Uterus (tissue), 4 donors: Measurements from ENCODE around the gene GLOD4. TPM values are rescaled to one million over a fixed set of nuclear protein-coding genes. Genes with fewer than 3 reads are reported as not detected.
"Not testable (repeated sequence)": the region's sequence is repeated elsewhere in the genome, so short reads cannot be mapped to it uniquely, and the experiment has no call there.

Experiments
- DNase-seq, 2 donors: peaks; one replicate each; pipeline ENCODE4 v3.0.0-alpha.2; 2019 to 2020
- H3K27ac ChIP-seq, 2 donors: fragments of 200-600 bp; sonication (generic); 1 replicate in 1 of 2; 2 replicates in 1 of 2; pipeline ENCODE4 v1.5.1; 2016 to 2018
- H3K27me3 ChIP-seq, 2 donors: fragments of 200-600 bp; sonication (generic); one replicate each; pipeline ENCODE4 v1.5.1; 2018 to 2019; ENCODE audit warnings: control low read depth in 1 of 2
- H3K36me3 ChIP-seq, 2 donors: fragments of 200-600 bp; sonication (generic); one replicate each; pipeline ENCODE4 v1.5.1; 2019; ENCODE audit warnings: control low read depth in 1 of 2
- H3K4me1 ChIP-seq, 2 donors: fragments of 200-600 bp; sonication (generic); one replicate each; pipeline ENCODE4 v1.5.1; 2018 to 2019; ENCODE audit warnings: control low read depth in 1 of 2
- H3K4me3 ChIP-seq, 2 donors: fragments of 200-600 bp; sonication (generic); 1 replicate in 1 of 2; 2 replicates in 1 of 2; pipeline ENCODE4 v1.5.1; 2018 to 2019; ENCODE audit warnings: mild to moderate bottlenecking in 1 of 2
- H3K9me3 ChIP-seq, 2 donors: fragments of 200-600 bp; sonication (generic); one replicate each; pipeline ENCODE4 v1.5.1; 2019; ENCODE audit warnings: control low read depth in 1 of 2
- CTCF ChIP-seq, 4 experiments: fragments of 200-600 bp in 2 of 4; fragments of 450-650 bp in 2 of 4; sonication (generic) in 2 of 4; IDR thresholded peaks; one replicate each; pipeline ENCODE4 v1.5.1; 2016 to 2019; ENCODE audit warnings: antibody characterized with exemption in 4 of 4, mild to moderate bottlenecking in 2 of 4, moderate library complexity in 1 of 4
- POLR2A ChIP-seq, 2 donors: fragments of 450-650 bp; IDR thresholded peaks; one replicate each; pipeline ENCODE4 v1.6.1; 2016; ENCODE audit warnings: antibody characterized with exemption in 2 of 2, mild to moderate bottlenecking in 1 of 2, moderate library complexity in 1 of 2
- intact Hi-C: fragments of 100-400 bp; cut with DNase I; formaldehyde crosslinking; loops from one replicate; pipeline ENCODE4 v1.15.1; 2023; ENCODE audit warnings: low total_unique reads
- total RNA-seq, 4 donors: library from RNA; depleted of rRNA in 3 of 4; stranded (reverse); fragments of >200 nt in 3 of 4; gene quantifications; one replicate each; pipeline versions ENCODE4 v1.1.0 to v1.2.4, GENCODE V29; 2014 to 2023
- donor health status: DM: yes; HTN: yes; CAD: no.

Gene GLOD4
- total RNA-seq, 4 donors from 2014 or later = 16.4 to 77.4 (median 35.8) TPM

GRCh38 chr17:794876-795275, 12.8 kb upstream of the GLOD4 start:
- TF ChIP-seq POLR2A (IDR thresholded peaks at IDR 0.05) (peak; percentile 13 to 29), CTCF (IDR thresholded peaks at IDR 0.05) (peak; percentile 76 to 96 (median 88))
- H3K4me3 ChIP-seq = no peak overlapping the region
- intact Hi-C loops = loop anchor here (5.0 kb wide), 1 partner anchor 187 kb away; no protein-coding TSS in a partner anchor
- H3K27me3 ChIP-seq = no peaks in the 10 kb centered on the region
- DNase-seq = peak; percentile 84 to 86
- no peaks in the 10 kb centered on the region for H3K4me1 ChIP-seq
- H3K9me3 ChIP-seq = no peaks in the 10 kb centered on the region
- H3K27ac ChIP-seq = peak overlapping the region; percentile 62 to 69
- no peaks in the 10 kb centered on the region for H3K36me3 ChIP-seq

- DNase-seq = no peak
- no peaks in the 10 kb centered on the region for H3K4me1 ChIP-seq
- intact Hi-C loops = loop anchor here (5.0 kb wide), 1 partner anchor 190 kb away; no protein-coding TSS in a partner anchor
- no peak for TF ChIP-seq POLR2A (IDR thresholded peaks at IDR 0.05)
- TF ChIP-seq CTCF (IDR thresholded peaks at IDR 0.05) = no peak
- H3K27me3 ChIP-seq = no peaks in the 10 kb centered on the region
- no peak overlapping the region for H3K27ac ChIP-seq
- H3K9me3 ChIP-seq = no peaks in the 10 kb centered on the region
- no peak overlapping the region for H3K4me3 ChIP-seq
- no peaks in the 10 kb centered on the region for H3K36me3 ChIP-seq
Observed at GRCh38 chr17:792277-792676, 10.2 kb upstream of the GLOD4 start.

- intact Hi-C loops = loop anchor here (5.0 kb wide), 1 partner anchor 190 kb away; no protein-coding TSS in a partner anchor
- DNase-seq = peak in 1 of 2 donors; percentile 15
- Histone ChIP-seq H3K4me1 (no peaks in the 10 kb centered on the region), H3K27me3 (no peaks in the 10 kb centered on the region), H3K36me3 (no peaks in the 10 kb centered on the region), H3K4me3 (no peak overlapping the region), H3K9me3 (no peaks in the 10 kb centered on the region), H3K27ac (no peak overlapping the region)
- TF ChIP-seq POLR2A (IDR thresholded peaks at IDR 0.05) = no peak
- no peak for TF ChIP-seq CTCF (IDR thresholded peaks at IDR 0.05)
Observed at GRCh38 chr17:791829-792228, 9.7 kb upstream of the GLOD4 start.

- intact Hi-C loops = loop anchor here (5.0 kb wide), 1 partner anchor 191 kb away; no protein-coding TSS in a partner anchor
- not testable (repeated sequence) for H3K4me1 ChIP-seq, H3K27ac ChIP-seq, H3K9me3 ChIP-seq, H3K36me3 ChIP-seq, DNase-seq, H3K4me3 ChIP-seq, H3K27me3 ChIP-seq
Observed at GRCh38 chr17:790874-791247, 8.8 kb upstream of the GLOD4 start.

- H3K36me3 ChIP-seq, H3K9me3 ChIP-seq, H3K4me1 ChIP-seq, H3K27me3 ChIP-seq, H3K4me3 ChIP-seq: not testable (repeated sequence)
- intact Hi-C loops = loop anchor here (5.0 kb wide), 1 partner anchor 192 kb away; no protein-coding TSS in a partner anchor
- DNase-seq = peak; percentile 42 to 75
- H3K27ac ChIP-seq = peak overlapping the region in 1 of 2 donors; percentile 11
Observed at GRCh38 chr17:789931-790873, 8.1 kb upstream of the GLOD4 start.

GRCh38 chr17:789160-789840, 7.2 kb upstream of the GLOD4 start:
- H3K27ac ChIP-seq = no peak overlapping the region
- no peaks in the 10 kb centered on the region for H3K36me3 ChIP-seq
- H3K4me1 ChIP-seq = no peaks in the 10 kb centered on the region
- no peaks in the 10 kb centered on the region for H3K9me3 ChIP-seq
- intact Hi-C loops = no loop called here
- TF ChIP-seq POLR2A (IDR thresholded peaks at IDR 0.05) = no peak
- no peak for TF ChIP-seq CTCF (IDR thresholded peaks at IDR 0.05)
- peak in 1 of 2 donors; percentile 1 for DNase-seq
- no peaks in the 10 kb centered on the region for H3K27me3 ChIP-seq
- no peak overlapping the region for H3K4me3 ChIP-seq
